H1 (cell line): ENCODE measurements around the gene UBASH3B. TPM values are rescaled to one million over a fixed set of nuclear protein-coding genes. Genes with fewer than 3 reads are reported as not detected.

Experiments
- CTCF ChIA-PET: fragments of 300-600 bp; sonication (Branson Sonifier 250); formaldehyde crosslinking; loops from one replicate; lab custom pipeline; 2021; ENCODE audit not compliant: partially characterized antibody; lab: Charles Lee
- POLR2A ChIA-PET: fragments of 300-600 bp; sonication (Branson Sonifier 250); formaldehyde crosslinking; loops from one replicate; lab custom pipeline; 2021; ENCODE audit warnings: inconsistent platforms; ENCODE audit not compliant: partially characterized antibody; lab: Charles Lee
- DNase-seq, 2 experiments: peaks; one replicate each; pipeline versions ENCODE4 v3.0.0 to v3.0.0-alpha.2; 2010 to 2022; ENCODE audit warnings: low spot score in 2 of 2, low read depth in 1 of 2, mixed read lengths in 1 of 2
- FAIRE-seq: peaks from 2 replicates; lab custom pipeline; 2011; peaks lifted over from hg19 to GRCh38; lab: Jason Lieb, UNC
- H2AFZ ChIP-seq: 2 replicates; pipeline ENCODE4 v1.8.1; 2012; ENCODE audit warnings: low read length, inconsistent platforms
- H2AK5ac ChIP-seq: 2 replicates; pipeline ENCODE4 v1.6.1; 2013; ENCODE audit warnings: low read depth, low read length
- H2BK120ac ChIP-seq: replicated peaks from 2 replicates; pipeline ENCODE3; 2013; ENCODE audit warnings: low read depth, low read length, inconsistent platforms
- H2BK12ac ChIP-seq: 2 replicates; pipeline ENCODE4 v1.6.1; 2013; ENCODE audit warnings: low read depth, low read length
- H2BK15ac ChIP-seq: 2 replicates; pipeline ENCODE4 v1.6.1; 2013; ENCODE audit warnings: low read length
- H2BK20ac ChIP-seq: 2 replicates; pipeline ENCODE4 v1.6.1; 2013; ENCODE audit warnings: low read length
- H2BK5ac ChIP-seq: 2 replicates; pipeline ENCODE4 v1.6.1; 2013; ENCODE audit warnings: low read depth, low read length
- H3K14ac ChIP-seq: 2 replicates; pipeline ENCODE4 v1.6.1; 2013; ENCODE audit warnings: inconsistent platforms; ENCODE audit not compliant: insufficient read length
- H3K18ac ChIP-seq: 2 replicates; pipeline ENCODE4 v1.6.1; 2013; ENCODE audit warnings: low read length; ENCODE audit errors: extremely low read depth
- H3K23ac ChIP-seq: 2 replicates; pipeline ENCODE4 v1.6.1; 2013; ENCODE audit warnings: inconsistent platforms; ENCODE audit not compliant: insufficient read length
- H3K23me2 ChIP-seq: 2 replicates; pipeline ENCODE4 v1.6.1; 2013; ENCODE audit warnings: low read depth, low read length
- H3K27ac ChIP-seq: 2 replicates; pipeline ENCODE4 v1.6.1; 2011; ENCODE audit warnings: low read depth, low read length, inconsistent platforms
- H3K27me3 ChIP-seq, 4 experiments: replicated peaks in 1 of 4; 1 replicate in 1 of 4; 2 replicates in 3 of 4; pipeline versions ENCODE4 v1.6.1 to v1.8.1; 2011 to 2013; ENCODE audit warnings: low read length in 3 of 4, mild to moderate bottlenecking in 3 of 4, inconsistent platforms in 2 of 4, mixed read lengths in 2 of 4, moderate library complexity in 1 of 4; ENCODE audit not compliant: control insufficient read depth in 3 of 4, insufficient read depth in 3 of 4; ENCODE audit errors: extremely low read depth in 1 of 4
- H3K36me3 ChIP-seq, 4 experiments: 2 replicates each; pipeline versions ENCODE4 v1.6.1 to v1.8.1; 2011 to 2013; ENCODE audit warnings: mild to moderate bottlenecking in 4 of 4, low read length in 3 of 4, moderate library complexity in 2 of 4, control low read depth in 1 of 4, inconsistent platforms in 1 of 4; ENCODE audit not compliant: insufficient read depth in 4 of 4, control insufficient read depth in 2 of 4
- H3K4ac ChIP-seq: replicated peaks from 2 replicates; pipeline ENCODE3; 2013; ENCODE audit warnings: low read length, low read depth, mixed read lengths, inconsistent platforms; ENCODE audit not compliant: insufficient read length
- H3K4me1 ChIP-seq, 4 experiments: replicated peaks in 1 of 4; 1 replicate in 1 of 4; 2 replicates in 3 of 4; pipeline versions ENCODE4 v1.6.1 to v1.8.1; 2011 to 2013; ENCODE audit warnings: low read length in 3 of 4, inconsistent platforms in 2 of 4, mixed read lengths in 1 of 4; ENCODE audit not compliant: insufficient read depth in 4 of 4, control insufficient read depth in 3 of 4
- H3K4me2 ChIP-seq, 2 experiments: 2 replicates each; pipeline versions ENCODE4 v1.6.1 to v1.8.1; 2011 to 2013; ENCODE audit warnings: low read depth in 2 of 2, low read length in 2 of 2, control low read depth in 1 of 2, inconsistent platforms in 1 of 2, mild to moderate bottlenecking in 1 of 2; ENCODE audit not compliant: insufficient read depth in 1 of 2
- H3K4me3 ChIP-seq, 4 experiments: fragments of 200-600, 300-600 bp in 1 of 4; sonication (generic), shearing (Covaris generic), sonication (Bioruptor Twin) in 1 of 4; 2 replicates each; pipeline versions ENCODE4 v1.5.1 to v1.8.1; 2011 to 2016; ENCODE audit warnings: low read length in 4 of 4, low read depth in 3 of 4, control low read depth in 2 of 4, inconsistent platforms in 2 of 4, mild to moderate bottlenecking in 2 of 4, mixed read lengths in 1 of 4, moderate library complexity in 1 of 4; ENCODE audit not compliant: insufficient read depth in 2 of 4; ENCODE audit errors: extremely low read depth in 1 of 4
- H3K56ac ChIP-seq: replicated peaks from 2 replicates; pipeline ENCODE3; 2013; ENCODE audit warnings: low read depth, mild to moderate bottlenecking, mixed read lengths, low read length, inconsistent platforms; ENCODE audit not compliant: insufficient read length
- H3K79me1 ChIP-seq: 2 replicates; pipeline ENCODE4 v1.6.1; 2013; ENCODE audit warnings: low read depth, low read length, control low read depth
- H3K79me2 ChIP-seq, 2 experiments: 2 replicates each; pipeline versions ENCODE4 v1.6.1 to v1.8.1; 2012 to 2013; ENCODE audit warnings: low read length in 2 of 2, mild to moderate bottlenecking in 2 of 2, inconsistent platforms in 1 of 2; ENCODE audit not compliant: insufficient read depth in 2 of 2, control insufficient read depth in 1 of 2
- H3K9ac ChIP-seq, 4 experiments: replicated peaks in 1 of 4; 1 replicate in 1 of 4; 2 replicates in 3 of 4; pipeline versions ENCODE4 v1.6.1 to v1.8.1; 2011 to 2013; ENCODE audit warnings: low read depth in 3 of 4, low read length in 3 of 4, control low read depth in 2 of 4, mild to moderate bottlenecking in 2 of 4, moderate library complexity in 2 of 4, inconsistent platforms in 1 of 4; ENCODE audit errors: extremely low read depth in 1 of 4
- H3K9me3 ChIP-seq, 2 experiments: 2 replicates each; pipeline versions ENCODE4 v1.6.1 to v1.8.1; 2012 to 2013; ENCODE audit warnings: mild to moderate bottlenecking in 2 of 2, moderate library complexity in 2 of 2, control low read depth in 1 of 2, inconsistent platforms in 1 of 2, low read depth in 1 of 2, low read length in 1 of 2, mixed read lengths in 1 of 2; ENCODE audit not compliant: insufficient read depth in 2 of 2
- H4K20me1 ChIP-seq, 2 experiments: replicated peaks in 1 of 2; 2 replicates each; pipeline versions ENCODE3 to v1.8.1; 2011 to 2013; ENCODE audit warnings: inconsistent platforms in 2 of 2, low read length in 2 of 2, mild to moderate bottlenecking in 1 of 2; ENCODE audit not compliant: insufficient read depth in 2 of 2, control insufficient read depth in 1 of 2
- H4K5ac ChIP-seq: 2 replicates; pipeline ENCODE4 v1.6.1; 2013; ENCODE audit warnings: low read length, low read depth, mixed read lengths, inconsistent platforms; ENCODE audit not compliant: insufficient read length
- H4K8ac ChIP-seq: 2 replicates; pipeline ENCODE4 v1.8.0; 2013; ENCODE audit warnings: mild to moderate bottlenecking, moderate library complexity, low read length, inconsistent platforms; ENCODE audit not compliant: insufficient read depth; ENCODE audit errors: extremely low read depth
- H4K91ac ChIP-seq: replicated peaks from 2 replicates; pipeline ENCODE3; 2013; ENCODE audit warnings: low read length, mixed read lengths, inconsistent platforms; ENCODE audit not compliant: insufficient read length
- ATF2 ChIP-seq: IDR thresholded peaks from 2 replicates; pipeline ENCODE4 v1.6.1; 2012; ENCODE audit warnings: low read length, inconsistent platforms
- GTF2F1 ChIP-seq: IDR thresholded peaks from 2 replicates; pipeline ENCODE4 v1.6.1; 2012; ENCODE audit warnings: low read depth, low read length, improper control_type of control experiment, borderline replicate concordance
- KDM5A ChIP-seq: fragments of 200-600 bp; IDR thresholded peaks from 2 replicates; pipeline ENCODE4 v1.7.1; 2012; ENCODE audit warnings: mild to moderate bottlenecking, low read length, inconsistent platforms, mixed read lengths
- PHF8 ChIP-seq: fragments of 200-600 bp; sonication (generic); conservative IDR thresholded peaks from 2 replicates; pipeline ENCODE4 v1.7.1; 2012; ENCODE audit warnings: low read depth, mild to moderate bottlenecking, inconsistent platforms, low read length, moderate library complexity
- POLR2A ChIP-seq, 2 experiments: IDR thresholded peaks; 1 replicate in 1 of 2; 2 replicates in 1 of 2; pipeline ENCODE4 v1.6.1; 2011; ENCODE audit warnings: low read depth in 2 of 2, low read length in 2 of 2, mild to moderate bottlenecking in 2 of 2; ENCODE audit errors: control extremely low read depth in 1 of 2
- POU5F1 ChIP-seq: IDR thresholded peaks from 2 replicates; pipeline ENCODE4 v1.6.1; 2011; ENCODE audit warnings: low read depth, mild to moderate bottlenecking, low read length, moderate library complexity
- RAD21 ChIP-seq, 2 experiments: IDR thresholded peaks in 1 of 2; conservative IDR thresholded peaks in 1 of 2; 2 replicates each; pipeline ENCODE4 v1.6.1; 2011; ENCODE audit warnings: low read depth in 2 of 2, low read length in 2 of 2, improper control_type of control experiment in 1 of 2, inconsistent platforms in 1 of 2, mild to moderate bottlenecking in 1 of 2, moderate library complexity in 1 of 2
- WGBS, 2 experiments: shearing (Covaris generic) in 1 of 2; methylation state at CpG; one replicate each; pipeline versions ENCODE4 v1.1.6 to v1.1.7; 2013 to 2015; ENCODE audit warnings: low lambda C conversion rate in 2 of 2, mixed read lengths in 2 of 2, inconsistent platforms in 1 of 2, low coverage in 1 of 2, missing lambda C conversion rate in 1 of 2; ENCODE audit not compliant: insufficient replicate concordance in 2 of 2, insufficient coverage in 1 of 2, insufficient read length in 1 of 2; ENCODE audit errors: extremely low coverage in 1 of 2, missing lambda C conversion rate in 1 of 2; 5-methylcytosine and 5-hydroxymethylcytosine counted together
- polyA plus RNA-seq, 7 experiments: library from polyadenylated mRNA; depleted of rRNA in 3 of 7; stranded (reverse) in 5 of 7; unstranded in 2 of 7; fragments of >200 nt in 5 of 7; fragments of 200-250 nt in 2 of 7; gene quantifications; 1 replicate in 5 of 7; 2 replicates in 1 of 7; 4 replicates in 1 of 7; pipeline versions ENCODE4 v1.2.1 to v1.2.3, GENCODE V29; 2011 to 2013; ENCODE audit warnings: missing spikeins in 2 of 7, mixed read lengths in 2 of 7
- total RNA-seq: library from RNA; stranded (reverse); fragmentation: NEBNext Ultra II Directional; extraction: Animal tissue kit (Norgen Biotek cat#: 25700); gene quantifications from 2 replicates; pipeline ENCODE4 v1.2.1, GENCODE V29; 2021

Gene UBASH3B
- total and polyA plus RNA-seq, 2 of the 8 experiments (the other 6 are each of a cell fraction or from before 2014, with no cell fraction given) = 7.5 to 9.5 TPM

- DNase-seq (no peak), FAIRE-seq (no peak)
- H3K79me1 ChIP-seq = no peaks in the 10 kb centered on the region
- H4K91ac ChIP-seq = no peak overlapping the region
- POLR2A ChIA-PET = interaction anchor here (0.7 to 2.1 kb wide), 5 partner anchors 9 to 41 kb away, joined by 3 to 10 read pairs (median 4); partner anchors contain the start of gene CRTAM
- H3K4me3 ChIP-seq = peak overlapping the region in 1 of 4 experiments; percentile 43; a peak in 2 of 8 replicates
- no peaks in the 10 kb centered on the region for H3K23me2 ChIP-seq
- no peak overlapping the region for H3K9ac ChIP-seq
- H3K27ac ChIP-seq = no peak overlapping the region
- H4K5ac ChIP-seq = peak overlapping the region; percentile 73
- CTCF ChIA-PET = interaction anchor here (0.8 to 5.4 kb wide), 20 partner anchors 9 to 240 kb away, joined by 3 to 90 read pairs (median 4); no protein-coding TSS in a partner anchor
- H3K23ac ChIP-seq = no peak overlapping the region
- H2BK12ac ChIP-seq = no peak overlapping the region
- no peak overlapping the region for H2AK5ac ChIP-seq
- no peak overlapping the region for H3K14ac ChIP-seq
- no peaks in the 10 kb centered on the region for H3K36me3 ChIP-seq
- H2AFZ ChIP-seq = no peak overlapping the region
- H3K4me2 ChIP-seq = peak overlapping the region in 1 of 2 experiments; percentile 71; a peak in 2 of 4 replicates
- WGBS, 2 experiments = 73% methylated on average over 1 of the region's 1 CpG; no CpG with 5 or more reads in 1 of the 2 experiments
- no peaks in the 10 kb centered on the region for H4K20me1 ChIP-seq
- H3K4me1 ChIP-seq = peaks cover 0 to 10% (median 7%) of the 10 kb centered on the region in 4 experiments; a peak in 5 of 7 replicates
- no peak overlapping the region for H3K56ac ChIP-seq
- H2BK5ac ChIP-seq = no peak overlapping the region
- no peaks in the 10 kb centered on the region for H3K79me2 ChIP-seq
- H2BK15ac ChIP-seq = no peak overlapping the region
- H3K18ac ChIP-seq = no peak overlapping the region
- H4K8ac ChIP-seq = no peak overlapping the region
- peak overlapping the region; percentile 61 for H2BK120ac ChIP-seq
- no peak overlapping the region for H3K4ac ChIP-seq
- H2BK20ac ChIP-seq = no peak overlapping the region
- H3K27me3 ChIP-seq = no peaks in the 10 kb centered on the region
- H3K9me3 ChIP-seq = peaks cover under 1 to 4% of the 10 kb centered on the region in 2 experiments; a peak in 2 of 4 replicates
- TF ChIP-seq RAD21 (IDR thresholded peaks at IDR 0.05 in 1 of 2, conservative IDR thresholded peaks at IDR 0.05 in 1 of 2; ENCODE audit: low read depth in 2 of 2, low read length in 2 of 2) = no peak
- TF ChIP-seq POLR2A (IDR thresholded peaks at IDR 0.05; ENCODE audit: control extremely low read depth in 1 of 2, low read depth in 2 of 2, low read length in 2 of 2) = no peak
- TF ChIP-seq PHF8 = no peak
- TF ChIP-seq POU5F1 = no peak
- no peak for TF ChIP-seq ATF2
- TF ChIP-seq KDM5A = no peak
- no peak for TF ChIP-seq GTF2F1
Observed at GRCh38 chr11:122813894-122814270, 158.4 kb downstream of the UBASH3B start.
